ENCODE measurements around the gene ADAMTS3.

Gene ADAMTS3

DNA sequence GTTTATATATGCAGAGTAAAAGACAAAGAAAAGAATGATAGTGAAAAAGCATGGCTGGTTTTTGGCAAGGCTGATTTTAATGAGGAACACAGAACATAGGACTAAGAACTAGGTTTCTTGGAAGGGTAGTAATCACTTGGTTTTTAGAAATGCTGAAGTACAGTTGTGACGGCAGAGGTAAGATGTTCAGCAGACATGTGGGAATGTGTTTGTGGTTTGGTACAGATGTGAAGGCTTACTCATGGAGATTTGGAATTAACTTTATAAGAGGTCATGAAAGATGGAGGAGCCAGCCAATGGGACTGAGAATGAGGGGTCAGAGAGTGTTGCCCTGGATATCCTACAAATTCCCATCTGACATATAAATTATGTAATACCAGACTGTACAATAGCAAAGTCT is 293.6 kb downstream of the ADAMTS3 start:
- FAIRE-seq, result no peak

DNA sequence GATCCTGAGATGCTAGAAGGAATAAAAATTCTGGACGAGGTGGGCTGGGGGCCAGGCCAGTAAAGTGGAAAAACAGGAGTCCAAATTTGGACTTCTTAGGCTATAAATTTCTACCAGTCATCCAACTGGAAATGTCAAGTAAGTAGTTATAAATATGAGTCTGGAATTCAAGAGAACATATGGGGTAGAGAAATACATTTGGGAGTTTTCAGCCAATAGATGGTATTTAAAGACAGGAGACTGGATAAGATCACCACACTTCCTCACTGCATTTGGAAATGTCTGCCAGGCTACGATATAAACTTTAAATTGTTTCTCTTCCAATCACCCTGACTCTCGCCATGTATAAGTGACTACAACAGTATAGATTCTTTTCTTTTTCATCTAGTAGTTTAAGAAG is 294.8 kb downstream of the ADAMTS3 start:
- FAIRE-seq, result no peak

DNA sequence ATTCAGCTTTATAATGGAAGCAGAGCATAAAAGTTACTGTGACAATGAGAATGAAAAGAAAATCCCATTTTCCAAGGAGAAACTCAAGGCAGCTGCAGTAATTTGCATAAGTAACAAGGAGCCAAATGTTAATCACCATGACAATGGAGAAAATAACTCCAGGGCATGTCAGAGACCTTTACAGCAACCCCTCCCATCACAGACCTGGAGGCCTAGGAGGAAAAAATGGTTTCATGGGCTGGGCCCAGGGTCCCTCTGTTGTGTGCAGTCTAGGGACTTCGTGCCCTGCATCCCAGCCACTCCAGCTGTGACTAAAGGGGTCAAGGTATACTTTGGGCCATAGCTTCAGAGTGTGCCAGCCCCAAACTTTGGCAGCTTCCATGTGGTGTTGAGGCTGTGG is 313.8 kb downstream of the ADAMTS3 start:
- no peak for FAIRE-seq

DNA sequence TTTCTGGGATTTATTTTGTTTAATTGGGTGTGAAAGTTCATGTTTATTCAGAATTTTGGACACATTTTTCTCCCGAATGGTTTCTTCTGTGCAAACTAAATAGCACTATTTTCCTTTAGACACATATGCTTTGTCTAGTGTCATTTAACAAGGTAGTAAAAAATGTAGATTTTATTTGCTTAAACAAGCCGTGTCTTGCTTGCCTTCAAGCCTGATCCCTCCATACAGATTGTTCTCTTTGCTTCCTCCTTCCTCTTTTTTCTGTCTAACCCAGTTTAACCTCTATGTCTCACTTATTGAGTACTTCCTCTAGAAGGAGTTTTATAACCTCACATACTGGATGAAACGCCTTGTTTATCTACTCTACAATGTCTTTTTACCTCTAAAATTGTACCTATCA is 325.4 kb downstream of the ADAMTS3 start:
- no peak for FAIRE-seq

DNA sequence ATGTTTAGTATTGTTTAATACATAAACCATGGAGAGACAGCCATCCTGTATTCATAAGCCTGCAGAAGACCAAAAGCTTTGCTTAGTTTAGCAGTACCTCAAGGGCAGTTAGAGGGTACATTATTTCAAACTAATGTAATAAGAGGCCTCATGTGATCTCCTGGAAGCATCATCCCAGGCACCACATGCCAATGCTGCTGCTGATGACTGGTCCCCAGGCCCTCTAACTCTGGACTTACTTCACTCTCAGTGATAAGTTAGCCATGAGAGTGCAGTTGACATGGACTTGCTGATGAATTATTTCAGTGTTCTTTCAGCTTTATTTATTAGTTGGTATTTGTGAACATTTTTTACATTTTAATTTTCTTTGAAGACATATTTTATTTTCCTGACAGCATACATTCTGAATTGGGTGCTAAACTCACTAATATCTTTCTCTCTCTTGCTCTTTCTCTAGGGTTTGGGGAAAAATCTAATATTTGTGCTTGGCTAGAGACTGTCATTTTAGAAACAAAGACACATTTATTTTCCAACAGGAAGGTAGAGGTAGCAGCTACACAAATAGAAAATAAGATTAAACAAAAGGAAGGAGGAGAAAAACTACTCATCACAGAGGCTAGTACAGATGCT is 329.4 kb downstream of the ADAMTS3 start:
- no peak for FAIRE-seq

All from A204.1 (cell line).